ENCODE data around the gene OR10A7.
"Not testable (repeated sequence)": the region's sequence is repeated elsewhere in the genome, so short reads cannot be mapped to it uniquely, and the experiment has no call there.

The OR10A7 gene

GRCh38 chr12:55220725-55221124, at the start of gene OR10A7:
Gene OR10A7, plus strand, starts transcription at chr12:55221025. Its CDS starts 0 bp downstream, at chr12:55221025.
- DNase-seq: no peak

- no peak for DNase-seq
Measured at GRCh38 chr12:55171445-55171844, 49.4 kb upstream of the OR10A7 start.

- not testable (repeated sequence) for DNase-seq
Measured at GRCh38 chr12:55171846-55172245, 49.0 kb upstream of the OR10A7 start.

GRCh38 chr12:55172686-55173085, 48.1 kb upstream of the OR10A7 start:
- DNase-seq: no peak

- no peak for DNase-seq
Measured at GRCh38 chr12:55173456-55173855, 47.4 kb upstream of the OR10A7 start.

- DNase-seq: no peak
Measured at GRCh38 chr12:55188573-55188972, 32.3 kb upstream of the OR10A7 start.

- DNase-seq: no peak
Measured at GRCh38 chr12:55188974-55189556, 31.8 kb upstream of the OR10A7 start.

GRCh38 chr12:55194382-55194781, 26.4 kb upstream of the OR10A7 start:
- no peak for DNase-seq

- DNase-seq: no peak
Measured at GRCh38 chr12:55226523-55226922, 5.7 kb downstream of the OR10A7 start.

- no peak for DNase-seq
Measured at GRCh38 chr12:55227643-55228042, 6.8 kb downstream of the OR10A7 start.

- DNase-seq: no peak
Measured at GRCh38 chr12:55244309-55244708, 23.5 kb downstream of the OR10A7 start, which contains the start of gene OR6C74. Gene OR6C74, plus strand, starts transcription at chr12:55244609. Its CDS starts 2,679 bp downstream, at chr12:55247288.

- no peak for DNase-seq
Measured at GRCh38 chr12:55246159-55246558, 25.3 kb downstream of the OR10A7 start.

GRCh38 chr12:55250944-55251343, 30.1 kb downstream of the OR10A7 start:
- no peak for DNase-seq

- DNase-seq: no peak
Measured at GRCh38 chr12:55253281-55253680, 32.5 kb downstream of the OR10A7 start.

GRCh38 chr12:55256831-55257230, 36.0 kb downstream of the OR10A7 start:
- no peak for DNase-seq

GRCh38 chr12:55258303-55258702, 37.5 kb downstream of the OR10A7 start:
- DNase-seq: no peak
